COLO668 (cell line): Measurements from ENCODE around the gene SEC22C.
"Not testable (repeated sequence)": the region's sequence is repeated elsewhere in the genome, so short reads cannot be mapped to it uniquely, and the experiment has no call there.

Experiments
- DNase-seq: peaks from one replicate; lab custom pipeline; 2025; ENCODE audit not compliant: unreplicated experiment; lab: John Stamatoyannopoulos, UW

SEC22C gene, protein sequence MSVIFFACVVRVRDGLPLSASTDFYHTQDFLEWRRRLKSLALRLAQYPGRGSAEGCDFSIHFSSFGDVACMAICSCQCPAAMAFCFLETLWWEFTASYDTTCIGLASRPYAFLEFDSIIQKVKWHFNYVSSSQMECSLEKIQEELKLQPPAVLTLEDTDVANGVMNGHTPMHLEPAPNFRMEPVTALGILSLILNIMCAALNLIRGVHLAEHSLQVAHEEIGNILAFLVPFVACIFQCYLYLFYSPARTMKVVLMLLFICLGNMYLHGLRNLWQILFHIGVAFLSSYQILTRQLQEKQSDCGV

DNA sequence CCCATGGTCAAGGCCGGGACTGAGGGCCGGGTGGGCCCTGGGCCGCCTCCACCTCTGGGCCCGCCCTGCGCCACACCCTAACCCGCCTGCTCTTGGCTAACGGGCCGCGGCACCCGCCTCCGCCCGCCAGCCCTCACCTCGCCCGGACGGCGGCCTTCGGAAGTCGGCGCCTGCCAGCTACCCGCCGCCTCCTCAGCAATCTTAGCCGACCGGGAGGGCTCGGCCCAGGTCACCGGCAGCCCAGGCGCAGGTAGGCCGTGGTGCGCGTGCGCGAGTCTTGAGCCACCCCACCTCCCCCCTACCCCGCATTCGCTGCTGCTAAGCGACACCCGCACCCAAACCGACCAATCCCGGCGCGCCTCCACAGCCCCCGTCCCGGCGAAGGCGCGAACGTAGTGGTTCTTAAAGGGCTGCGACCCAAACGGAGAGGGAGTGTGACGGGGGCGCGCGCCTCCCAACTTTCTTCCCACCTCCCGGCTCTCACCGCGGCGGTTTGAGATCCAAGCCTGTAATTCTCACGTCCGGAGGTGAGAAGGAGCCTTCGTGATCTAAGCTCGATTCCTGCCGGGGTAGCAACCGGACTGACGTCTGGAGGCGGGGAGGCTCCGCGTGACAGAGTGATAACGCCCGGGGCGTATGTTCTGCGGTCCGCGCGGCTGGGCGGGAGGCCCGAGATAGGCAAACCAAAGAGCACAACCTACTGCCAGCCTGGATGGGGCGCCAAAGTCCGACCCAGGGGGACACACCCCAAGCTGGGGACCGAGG lies at the start of gene SEC22C:
TSS of gene SEC22C (minus strand) at position 259 of the 765 bp plus-strand sequence. CDS start 12,921 bp downstream, outside the sequence.
- peak; percentile 92 for DNase-seq

DNA sequence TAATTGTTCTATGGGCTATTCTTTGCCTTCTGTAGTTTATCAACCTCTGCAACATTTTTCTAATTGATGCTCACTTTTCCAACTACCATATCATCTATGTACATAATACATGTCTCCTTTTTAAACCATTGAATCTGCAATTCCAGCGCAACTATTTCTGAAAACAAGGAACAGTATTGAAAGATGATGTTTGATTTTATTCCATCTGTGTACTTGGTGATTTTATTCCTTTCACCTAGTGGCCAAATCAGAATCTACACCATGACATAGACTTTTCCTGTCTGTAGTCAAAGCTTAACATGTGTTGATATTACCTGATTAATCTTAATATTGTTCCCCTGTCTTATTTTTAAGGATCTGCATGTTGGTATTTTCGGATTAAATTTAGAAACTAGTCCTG lies 31.7 kb upstream of the SEC22C start:
- DNase-seq, result no peak

DNA sequence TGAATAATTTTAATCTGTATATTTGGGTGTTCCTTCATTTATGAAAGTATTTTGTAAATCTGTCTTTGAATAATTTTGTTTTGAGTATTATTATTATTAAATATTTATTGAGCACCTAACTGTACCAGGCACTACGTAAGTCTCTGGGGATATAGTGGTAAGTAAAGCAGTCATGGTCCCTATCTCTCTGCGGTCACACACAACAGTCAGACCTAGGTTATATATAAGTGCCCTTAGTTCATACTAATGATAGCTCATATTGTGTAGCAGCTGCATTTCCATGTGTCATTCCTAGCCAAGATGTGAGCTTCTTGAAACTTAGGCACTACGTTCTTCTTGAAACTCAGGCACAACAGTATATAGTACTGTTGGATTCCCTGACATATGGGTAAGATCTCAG lies 31.2 kb upstream of the SEC22C start:
- DNase-seq, result no peak

DNA sequence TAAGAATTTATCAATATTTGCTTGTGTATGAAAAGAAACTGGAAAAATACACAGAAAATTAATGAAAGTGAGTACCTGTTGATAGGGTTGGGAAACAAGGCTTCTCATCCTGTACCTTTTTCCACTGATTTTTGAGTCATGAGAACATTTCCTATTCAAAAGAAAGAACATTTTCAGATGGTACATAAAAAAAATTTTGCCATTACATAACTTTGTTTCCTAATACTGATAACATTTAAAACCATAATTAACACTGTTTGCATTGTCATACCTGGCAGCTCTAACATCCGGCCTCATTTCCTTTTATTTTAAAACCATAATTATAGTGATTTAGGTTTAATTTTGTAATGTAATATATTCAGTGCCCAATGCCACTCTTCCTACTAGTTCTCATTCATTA lies 30.4 kb upstream of the SEC22C start:
- no peak for DNase-seq

DNA sequence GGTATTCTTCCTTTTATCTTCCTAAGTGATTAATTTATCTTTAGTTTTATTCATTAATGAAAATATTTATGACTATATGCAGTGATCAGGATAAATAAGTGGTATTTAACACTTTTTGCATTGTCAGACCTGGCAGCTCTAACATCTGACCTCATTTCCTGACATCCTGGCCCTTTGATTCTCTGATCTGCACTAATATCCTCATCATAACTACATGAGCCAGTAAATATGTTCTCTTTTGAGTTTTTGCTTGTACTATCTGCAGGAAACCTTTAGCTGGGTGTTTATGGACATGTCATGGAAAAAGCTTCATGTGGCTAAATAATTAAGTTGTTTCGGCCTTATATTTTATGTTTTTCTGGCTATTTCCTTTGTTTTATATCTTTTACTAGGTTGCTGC lies 29.2 kb upstream of the SEC22C start:
- DNase-seq, result no peak

DNA sequence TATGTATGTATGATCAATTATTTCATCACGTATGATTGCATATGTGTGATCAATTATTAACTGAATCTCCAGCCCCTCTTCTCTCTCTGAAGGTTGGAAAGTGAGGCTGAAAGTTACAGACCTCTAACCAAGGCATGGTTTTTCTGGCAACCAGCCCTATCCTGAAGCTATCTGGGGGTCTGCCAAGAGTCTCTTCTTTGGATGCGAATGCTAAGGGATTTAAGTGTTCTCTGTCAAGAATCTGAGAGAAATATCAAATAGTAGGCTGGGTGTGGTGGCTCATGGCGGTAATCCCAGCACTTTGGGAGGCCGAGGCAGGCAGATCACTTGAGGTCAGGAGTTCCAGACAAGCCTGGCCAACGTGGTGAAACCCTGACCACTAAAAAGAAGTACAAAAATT lies 26.8 kb upstream of the SEC22C start:
- DNase-seq, result no peak

DNA sequence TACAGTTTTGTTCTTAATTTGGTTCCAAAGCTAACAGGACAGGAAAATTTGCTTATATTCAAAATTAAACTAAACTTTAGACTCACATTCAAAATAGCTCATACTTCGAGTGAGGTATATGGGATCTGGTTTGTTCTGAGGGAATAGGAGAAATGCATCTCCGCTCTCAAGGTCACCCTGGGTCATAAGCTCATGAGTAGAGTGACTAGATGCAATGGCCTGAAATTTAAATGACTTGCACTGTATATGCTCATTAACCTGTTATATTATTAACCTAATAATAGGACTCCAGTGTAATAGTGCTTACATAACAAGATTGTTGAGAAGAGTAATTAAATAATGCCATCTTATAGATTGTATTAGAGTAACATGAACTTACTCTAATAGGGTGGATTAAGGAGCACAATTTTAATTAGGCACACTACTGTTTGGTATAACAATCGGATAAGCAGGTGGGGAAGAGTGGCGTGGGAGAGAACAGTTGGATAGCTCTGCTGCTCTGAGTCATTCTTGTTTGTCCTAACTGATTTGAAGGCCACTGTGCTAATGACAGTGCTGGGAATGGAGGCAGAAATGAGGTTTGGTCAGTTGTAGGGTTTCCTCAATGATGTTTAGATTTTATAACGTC lies 23.9 kb upstream of the SEC22C start:
- peak; percentile 8 for DNase-seq

DNA sequence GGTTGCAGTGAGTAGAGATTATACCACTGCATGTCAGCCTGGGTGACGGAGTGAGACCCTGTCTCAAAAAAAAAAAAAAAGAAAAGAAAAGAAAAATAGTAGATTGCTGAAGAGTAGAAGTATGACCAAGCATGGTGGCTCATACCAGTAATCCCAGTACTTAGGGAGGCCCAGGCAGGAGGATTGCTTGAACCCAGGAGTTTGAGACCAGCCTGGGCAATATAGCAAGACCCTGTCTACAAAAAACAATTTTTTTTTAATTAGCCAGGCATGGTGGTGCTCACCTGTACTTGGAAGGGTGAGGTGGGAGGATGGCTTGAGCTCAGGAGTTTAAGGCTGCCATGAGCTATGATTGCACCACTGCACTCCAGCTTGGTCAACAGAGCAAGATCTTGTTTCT lies 21.2 kb upstream of the SEC22C start:
- no peak for DNase-seq

DNA sequence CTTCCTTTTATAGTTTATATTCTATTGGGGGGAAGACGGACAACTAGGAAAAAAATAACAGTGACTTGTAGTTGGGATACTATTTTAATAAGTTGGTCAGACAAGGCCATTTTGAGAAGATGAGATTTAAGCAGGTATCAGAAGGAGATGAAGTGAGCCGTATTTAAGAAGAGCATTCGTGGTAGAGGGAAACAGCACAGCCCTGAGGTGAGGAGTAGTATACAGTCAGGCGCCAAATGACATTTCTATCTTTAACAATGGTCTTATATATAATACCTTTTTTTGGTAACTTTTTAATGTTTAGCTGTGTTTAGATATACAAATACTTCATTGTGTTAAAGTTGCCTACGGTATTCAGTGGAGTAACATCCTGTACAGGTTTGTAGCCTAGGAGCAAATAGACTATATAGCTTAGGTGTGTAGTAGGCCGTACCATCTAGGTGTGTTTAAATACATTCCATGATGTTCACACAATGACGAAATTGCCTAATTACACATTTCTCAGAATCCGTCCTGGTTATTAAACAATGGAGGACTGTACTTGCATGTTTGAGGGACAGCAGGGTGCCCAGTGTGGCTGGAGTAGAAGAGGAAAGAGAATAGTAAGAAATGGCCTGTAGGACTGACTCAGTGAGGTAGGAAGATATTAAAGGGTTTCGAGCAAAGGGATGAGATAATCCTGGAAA lies 20.3 kb upstream of the SEC22C start:
- no peak for DNase-seq

DNA sequence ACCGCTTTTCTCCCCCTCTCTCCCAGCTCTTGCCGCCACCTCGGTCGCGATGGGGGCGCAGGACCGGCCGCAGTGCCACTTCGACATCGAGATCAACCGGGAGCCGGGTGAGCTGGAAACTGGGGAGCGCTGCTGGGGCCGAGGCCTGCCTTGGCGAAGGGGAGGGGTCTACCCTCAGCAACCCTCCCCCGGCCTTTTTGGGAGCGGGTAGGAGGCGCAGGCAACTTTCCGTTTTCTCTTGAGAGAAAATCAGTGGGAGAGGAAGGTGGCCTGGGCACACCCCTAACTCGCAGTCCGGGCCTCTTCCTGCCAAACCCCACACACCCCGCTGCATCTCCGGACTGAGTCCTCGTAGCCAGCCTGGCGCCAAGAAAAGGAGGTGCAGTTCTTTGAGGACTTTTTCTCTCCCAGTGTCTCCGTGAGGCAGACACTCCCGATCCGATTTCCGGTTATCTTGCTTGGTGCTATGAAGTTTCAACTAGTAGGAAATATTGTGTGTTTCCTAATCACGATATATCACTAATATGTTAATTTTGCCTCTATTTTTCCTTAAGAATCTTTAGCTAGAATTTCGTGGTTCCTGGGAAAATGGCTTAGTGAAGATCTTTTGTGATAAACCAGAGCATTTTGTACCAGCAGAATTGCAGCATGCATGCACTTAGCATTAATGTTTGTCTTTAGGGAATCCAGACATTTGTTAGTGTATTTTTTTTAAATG lies 19.4 kb upstream of the SEC22C start:
- peak; percentile 38 for DNase-seq

DNA sequence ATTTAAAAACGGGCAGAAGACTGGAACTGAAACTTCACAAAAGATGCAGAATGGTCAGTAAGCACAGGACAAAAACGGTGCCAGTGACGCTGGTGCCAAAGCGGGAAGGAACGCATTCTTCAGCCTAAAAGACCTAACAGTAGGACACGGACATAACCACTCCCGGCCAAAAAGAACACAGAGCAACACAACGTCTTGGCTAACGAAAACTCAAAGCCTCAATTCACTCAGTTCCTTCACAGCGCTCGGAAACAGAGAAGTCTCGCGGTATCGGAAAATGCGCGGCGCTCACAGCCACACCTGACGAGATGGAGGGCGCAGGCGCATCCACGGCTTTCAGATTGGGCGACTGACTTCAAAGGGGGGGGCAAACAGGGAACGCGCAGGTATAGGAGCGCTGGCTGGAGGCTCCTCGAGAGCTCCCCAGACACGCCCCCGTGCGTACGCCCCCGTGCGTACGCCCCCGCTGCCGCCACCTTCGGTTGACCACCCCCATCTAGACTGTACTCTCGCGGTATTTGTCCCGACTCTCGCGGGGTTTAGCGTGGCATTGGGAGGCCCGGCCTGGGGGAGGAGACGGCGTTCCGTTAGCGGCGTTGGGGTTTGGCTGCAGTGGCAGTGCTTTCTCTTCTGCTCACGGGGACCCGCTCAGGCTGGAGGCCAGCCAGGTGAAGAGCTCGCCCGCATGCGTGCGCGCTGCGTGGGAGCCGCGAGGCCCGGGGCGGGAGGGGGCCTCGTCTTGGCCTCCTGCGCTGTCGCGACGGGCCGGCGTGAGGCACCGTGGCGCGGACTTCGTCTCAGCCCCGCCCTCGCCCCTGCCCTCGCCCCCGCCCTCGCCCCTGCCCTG lies 18.6 kb upstream of the SEC22C start, which contains the start of gene NKTR:
TSS of gene NKTR (plus strand) at position 576 of the 847 bp plus-strand sequence. CDS start 321 bp downstream, outside the sequence.
- peak; percentile 97 for DNase-seq

DNA sequence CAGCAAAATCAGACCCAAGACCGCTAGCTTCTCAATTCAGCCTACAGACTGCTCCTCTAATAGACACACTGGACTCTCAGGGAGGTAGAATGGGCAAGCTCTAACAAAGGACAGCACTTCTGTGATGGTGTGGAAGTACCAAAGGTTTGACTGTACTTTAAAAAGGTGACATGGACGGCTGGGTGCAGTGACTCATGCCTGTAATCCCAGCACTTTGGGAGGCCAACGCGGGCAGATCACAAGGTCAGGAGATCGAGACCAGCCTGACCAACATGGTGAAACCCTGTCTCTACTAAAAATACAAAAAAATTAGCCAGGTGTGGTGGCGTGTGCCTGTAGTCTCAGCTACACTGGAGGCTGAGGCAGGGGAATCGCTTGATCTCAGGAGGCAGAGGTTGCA lies 15.3 kb upstream of the SEC22C start:
- not testable (repeated sequence) for DNase-seq

DNA sequence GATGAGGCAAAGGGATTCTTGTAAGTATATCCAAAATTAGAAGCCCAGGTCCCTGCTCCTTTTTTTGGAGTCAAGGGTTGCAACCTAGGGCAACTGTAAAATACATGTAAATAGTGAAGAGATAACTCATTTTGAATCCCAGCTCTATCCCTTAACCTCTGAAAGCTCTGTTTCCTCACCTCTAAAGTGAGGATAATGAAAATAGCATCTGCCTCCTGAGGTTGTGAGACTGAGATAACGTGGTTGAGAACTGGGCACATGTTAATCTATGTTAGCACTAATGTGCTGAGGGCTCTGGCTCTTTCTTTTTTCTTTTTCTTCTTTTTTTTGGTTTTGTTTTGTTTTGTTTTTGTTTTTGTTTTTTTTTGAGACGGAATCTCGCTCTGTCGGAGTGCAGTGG lies 13.9 kb upstream of the SEC22C start:
- DNase-seq, result no peak

DNA sequence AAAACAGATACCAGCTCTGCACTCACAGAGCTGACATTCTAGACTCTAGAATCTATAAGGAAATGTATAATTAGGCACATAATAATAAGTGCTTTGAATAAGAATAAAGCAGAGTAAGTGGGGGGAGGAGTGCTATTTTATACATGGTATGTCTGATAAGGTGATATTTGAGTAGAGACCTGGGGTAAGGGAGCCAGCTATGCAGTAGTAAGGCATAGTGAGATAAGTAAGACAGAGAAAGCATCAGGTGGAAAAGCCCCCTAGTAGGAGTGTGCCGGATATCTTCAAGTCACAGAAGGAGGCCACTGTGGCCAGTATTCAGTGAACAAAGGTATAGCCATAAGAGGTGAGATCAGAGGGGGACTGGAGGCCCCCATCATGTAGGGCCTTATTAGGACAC lies 11.9 kb upstream of the SEC22C start:
- DNase-seq, result no peak

DNA sequence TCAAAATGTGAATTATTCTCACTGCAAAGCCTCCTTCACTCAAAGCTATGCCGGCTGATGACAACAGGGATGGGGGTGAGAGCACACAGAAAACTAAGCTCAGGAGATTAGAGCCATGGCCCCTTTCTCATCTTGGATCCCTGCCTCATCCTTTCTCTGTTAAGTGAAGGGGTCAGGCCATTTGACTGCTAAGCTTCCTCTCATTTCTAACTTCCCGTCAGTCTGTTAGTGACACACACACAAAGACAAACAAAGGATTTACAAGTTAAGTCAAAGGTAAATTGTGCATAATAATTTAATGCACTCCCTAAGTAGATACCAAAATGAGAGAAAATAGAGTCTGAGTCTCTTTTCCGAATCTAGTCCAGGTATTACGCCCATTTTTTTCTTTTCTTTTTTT lies 10.0 kb upstream of the SEC22C start:
- no peak for DNase-seq

DNA sequence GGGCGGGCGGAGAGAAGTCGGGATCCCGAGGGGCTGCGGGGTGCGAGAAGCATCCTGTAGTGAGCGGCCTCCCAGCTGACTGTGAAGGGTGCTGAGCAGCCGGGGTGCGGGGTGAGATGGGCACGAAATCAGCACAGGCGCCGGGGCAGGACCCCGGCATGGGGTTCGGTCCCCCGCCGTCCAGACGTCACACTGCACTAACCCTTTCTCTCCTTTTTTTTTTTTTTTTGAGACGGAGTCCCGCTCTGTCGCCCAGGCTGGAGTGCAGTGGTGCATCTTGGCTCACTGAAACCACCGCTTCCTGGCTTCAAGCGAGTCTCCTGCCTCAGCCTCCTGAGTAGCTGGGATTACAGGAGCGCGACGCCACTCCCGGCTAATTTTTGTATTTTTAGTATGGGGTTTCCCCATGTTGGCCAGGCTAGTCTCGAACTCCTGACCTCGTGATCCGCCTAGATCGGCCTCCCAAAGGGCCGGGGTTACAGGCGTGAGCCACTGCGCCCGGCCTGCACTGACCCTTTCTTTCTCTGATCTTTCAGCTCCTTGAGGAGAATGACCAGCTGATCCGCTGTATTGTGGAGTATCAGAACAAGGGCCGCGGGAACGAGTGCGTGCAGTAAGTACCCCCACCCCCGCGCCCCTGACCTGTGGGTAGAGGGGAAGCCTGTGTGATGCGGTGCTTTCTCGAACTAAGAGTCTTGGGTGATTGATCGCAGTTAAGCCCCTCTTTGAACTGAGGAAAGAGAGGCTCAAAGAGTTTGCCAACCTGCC lies 9.4 kb upstream of the SEC22C start:
- DNase-seq, result no peak

DNA sequence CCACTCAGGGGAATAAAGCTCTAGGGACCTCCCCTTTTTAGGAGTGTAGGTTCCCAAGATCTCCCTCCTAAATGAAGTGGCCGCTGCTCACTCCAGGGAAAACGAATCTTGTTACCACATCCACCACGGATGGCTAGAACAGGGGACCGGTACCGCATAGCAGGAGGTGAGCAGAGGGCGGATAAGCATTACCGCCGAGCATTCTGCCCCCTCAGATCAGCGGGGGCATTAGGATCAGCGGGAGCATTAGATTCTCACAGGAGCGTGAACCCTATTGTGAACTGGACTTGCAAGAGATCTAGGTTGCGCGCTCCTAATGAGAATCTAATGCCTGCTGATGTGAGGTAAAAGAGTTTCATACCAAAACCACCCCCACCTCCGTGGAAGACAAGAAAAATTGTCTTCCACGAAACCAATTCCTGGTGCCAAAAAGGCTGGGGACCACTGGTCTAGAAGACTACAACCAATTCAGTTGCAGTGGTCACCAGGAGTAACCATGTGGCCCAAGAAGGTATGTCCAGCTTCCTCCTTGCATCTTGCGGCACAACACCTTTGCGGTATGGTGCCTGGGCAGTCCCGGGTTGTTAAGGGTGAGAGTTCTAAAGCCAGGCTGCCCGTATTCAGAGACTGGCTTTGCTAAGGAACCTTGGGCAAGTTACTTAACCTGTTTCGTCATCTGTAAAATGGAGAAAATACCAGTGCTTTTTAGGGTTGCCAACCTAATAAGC lies 7.8 kb upstream of the SEC22C start:
- DNase-seq, result no peak

DNA sequence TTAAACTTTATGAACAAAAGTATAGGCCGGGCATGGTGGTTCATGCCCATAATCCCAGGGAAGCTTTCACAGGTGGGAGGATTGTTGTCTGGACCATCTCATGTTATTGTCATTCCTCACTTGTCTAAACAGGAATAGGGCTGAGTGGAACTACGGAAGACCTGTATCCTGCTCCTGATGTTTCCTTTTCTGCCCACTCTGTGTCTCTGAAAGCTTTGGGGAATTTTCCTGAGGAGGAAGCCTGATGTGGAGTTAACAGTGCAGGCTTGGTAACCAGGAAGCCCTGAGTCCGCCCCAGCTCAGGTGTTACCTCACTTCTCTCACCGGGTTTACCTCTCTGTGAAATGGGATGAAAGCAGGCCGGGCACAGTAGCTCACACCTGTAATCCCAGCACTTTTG lies 6.9 kb upstream of the SEC22C start:
- no peak for DNase-seq
